ENCODE results near the gene CCDC177. TPM values are rescaled to one million over a fixed set of nuclear protein-coding genes. Genes with fewer than 3 reads are reported as not detected.
A peak's percentile ranks its signal among the peaks of the same experiment; 100 is the strongest.

Gene CCDC177
- total RNA-seq, 1 experiment from 2014 or later = not detected

- H3K4me3 ChIP-seq = no peak overlapping the region
- H3K27me3 ChIP-seq (ENCODE audit: insufficient read depth, low read depth) = no peaks in the 10 kb centered on the region
- H3K4me2 ChIP-seq = no peak overlapping the region
- H3K36me3 ChIP-seq (ENCODE audit: low read depth) = no peaks in the 10 kb centered on the region
- H2AFZ ChIP-seq = no peak overlapping the region
- no TSS peak for BruUV-seq (replicated peaks)
- DNase-seq = no peak
- TF ChIP-seq EZH2 (IDR thresholded peaks at IDR 0.05; ENCODE audit: low read depth) = no peak
- no peak for TF ChIP-seq CTCF (conservative IDR thresholded peaks at IDR 0.05)
- no peaks in the 10 kb centered on the region for H4K20me1 ChIP-seq (ENCODE audit: insufficient read depth)
- no peaks in the 10 kb centered on the region for H3K9me2 ChIP-seq (ENCODE audit: insufficient read depth)
- POLR2A ChIA-PET (ENCODE audit: unreplicated experiment) = no interaction called here
- intact Hi-C loops (cut with micrococcal nuclease; ENCODE audit: unreplicated experiment) = no loop called here
- no peak overlapping the region for H3K27ac ChIP-seq
- no peaks in the 10 kb centered on the region for H3K79me2 ChIP-seq (ENCODE audit: low read depth)
- H3K9me3 ChIP-seq (ENCODE audit: insufficient read depth, low read depth) = peaks cover 6% of the 10 kb centered on the region; the same call in 1 of the 2 replicates
- peaks cover 8% of the 10 kb centered on the region for H3K4me1 ChIP-seq (replicated peaks; ENCODE audit: insufficient read depth)
- H3F3A ChIP-seq (ENCODE audit: insufficient read depth, low read depth) = peaks cover 8% of the 10 kb centered on the region
- CTCF ChIA-PET = no interaction called here
Measured at GRCh38 chr14:69537900-69538299, 36.8 kb downstream of the CCDC177 start.

- Histone ChIP-seq H3K36me3 (ENCODE audit: low read depth) (no peaks in the 10 kb centered on the region), H3F3A (ENCODE audit: insufficient read depth, low read depth) (peaks cover 17% of the 10 kb centered on the region), H4K20me1 (ENCODE audit: insufficient read depth) (no peaks in the 10 kb centered on the region), H3K27ac (no peak overlapping the region), H3K4me2 (no peak overlapping the region), H3K9me3 (ENCODE audit: insufficient read depth, low read depth) (peaks cover 6% of the 10 kb centered on the region; the same call in 1 of the 2 replicates), H3K4me1 (replicated peaks; ENCODE audit: insufficient read depth) (peaks cover 17% of the 10 kb centered on the region), H3K4me3 (no peak overlapping the region), H3K27me3 (ENCODE audit: insufficient read depth, low read depth) (no peaks in the 10 kb centered on the region), H2AFZ (no peak overlapping the region), H3K9me2 (ENCODE audit: insufficient read depth) (no peaks in the 10 kb centered on the region), H3K79me2 (ENCODE audit: low read depth) (no peaks in the 10 kb centered on the region)
- POLR2A ChIA-PET (ENCODE audit: unreplicated experiment) = no interaction called here
- peak in 1 of 2 experiments; percentile 41 for DNase-seq
- BruUV-seq (replicated peaks) = no TSS peak
- intact Hi-C loops (cut with micrococcal nuclease; ENCODE audit: unreplicated experiment) = no loop called here
- CTCF ChIA-PET = no interaction called here
- no peak for TF ChIP-seq CTCF (conservative IDR thresholded peaks at IDR 0.05)
- TF ChIP-seq EZH2 (IDR thresholded peaks at IDR 0.05; ENCODE audit: low read depth) = no peak
Measured at GRCh38 chr14:69536971-69537370, 37.7 kb downstream of the CCDC177 start.

- peak; percentile 74 for TF ChIP-seq CTCF (conservative IDR thresholded peaks at IDR 0.05)
- TF ChIP-seq EZH2 (IDR thresholded peaks at IDR 0.05; ENCODE audit: low read depth) = no peak
- H3K4me2 ChIP-seq = no peak overlapping the region
- peaks cover 23% of the 10 kb centered on the region for H3F3A ChIP-seq (ENCODE audit: insufficient read depth, low read depth)
- H2AFZ ChIP-seq = no peak overlapping the region
- H3K9me2 ChIP-seq (ENCODE audit: insufficient read depth) = no peaks in the 10 kb centered on the region
- H4K20me1 ChIP-seq (ENCODE audit: insufficient read depth) = no peaks in the 10 kb centered on the region
- no peaks in the 10 kb centered on the region for H3K27me3 ChIP-seq (ENCODE audit: insufficient read depth, low read depth)
- BruUV-seq (replicated peaks) = no TSS peak
- DNase-seq = peak in 1 of 2 experiments; percentile 34
- CTCF ChIA-PET = interaction anchor here (1.1 to 1.4 kb wide), 2 partner anchors 30 to 39 kb away, joined by 3 to 14 read pairs; partner anchors contain the start of gene CCDC177
- H3K36me3 ChIP-seq (ENCODE audit: low read depth) = no peaks in the 10 kb centered on the region
- peaks cover 33% of the 10 kb centered on the region for H3K4me1 ChIP-seq (replicated peaks; ENCODE audit: insufficient read depth)
- no peak overlapping the region for H3K4me3 ChIP-seq
- no peak overlapping the region for H3K27ac ChIP-seq
- H3K9me3 ChIP-seq (ENCODE audit: insufficient read depth, low read depth) = peaks cover 6% of the 10 kb centered on the region; the same call in 1 of the 2 replicates
- POLR2A ChIA-PET (ENCODE audit: unreplicated experiment) = no interaction called here
- no peaks in the 10 kb centered on the region for H3K79me2 ChIP-seq (ENCODE audit: low read depth)
- intact Hi-C loops (cut with micrococcal nuclease; ENCODE audit: unreplicated experiment) = loop anchor here (1.0 to 2.0 kb wide), 2 partner anchors 39 to 49 kb away; partner anchors contain the start of gene CCDC177
Measured at GRCh38 chr14:69535230-69535848, 39.3 kb downstream of the CCDC177 start.
